Transverse colon (tissue), 3 donors: ENCODE results near the gene HIVEP3.

Experiments used
- CTCF ChIP-seq, 5 experiments: fragments of 200-600 bp in 3 of 5; fragments of 450-650 bp in 2 of 5; sonication (generic) in 3 of 5; IDR thresholded peaks; 1 replicate in 2 of 5; 2 replicates in 3 of 5; pipeline ENCODE4 v1.5.1; 2016 to 2017; ENCODE audit warnings: antibody characterized with exemption in 5 of 5, inconsistent platforms in 3 of 5, mild to moderate bottlenecking in 2 of 5, moderate library complexity in 1 of 5
- POLR2A ChIP-seq: fragments of 450-650 bp; IDR thresholded peaks from one replicate; pipeline ENCODE4 v1.6.1; 2016; ENCODE audit warnings: antibody characterized with exemption, mild to moderate bottlenecking, moderate library complexity

GRCh38 chr1:41816061-41816460 lies 102.7 kb downstream of the HIVEP3 start:
- no peak for TF ChIP-seq CTCF (IDR thresholded peaks at IDR 0.05)
- no peak for TF ChIP-seq POLR2A
